ENCODE data around the gene TIE1.

Gene TIE1

GRCh38 chr1:43312663-43313515 is 12.1 kb downstream of the TIE1 start:
- H3K4me3 ChIP-seq (ENCODE audit: low read length), result no peak overlapping the region
- no peak for TF ChIP-seq CTCF (conservative IDR thresholded peaks at IDR 0.05; ENCODE audit: low read length)
- DNase-seq (ENCODE audit: low read depth), result no peak

DNA sequence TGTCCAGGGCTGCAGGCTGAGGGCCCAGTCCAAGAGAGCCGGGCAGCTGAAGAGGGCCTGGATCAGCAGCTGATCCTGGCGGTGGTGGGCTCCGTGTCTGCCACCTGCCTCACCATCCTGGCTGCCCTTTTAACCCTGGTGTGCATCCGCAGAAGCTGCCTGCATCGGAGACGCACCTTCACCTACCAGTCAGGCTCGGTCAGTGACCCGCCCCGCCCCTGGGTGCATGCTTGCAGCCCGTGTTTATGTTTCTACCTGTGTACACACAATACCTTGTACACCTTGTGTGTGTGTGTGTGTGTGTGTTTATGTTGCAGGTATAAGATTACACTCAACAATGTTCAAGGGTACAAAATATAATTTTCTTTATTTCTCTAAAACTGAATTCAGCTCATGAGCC is 13.0 kb downstream of the TIE1 start:
- no peak overlapping the region for H3K4me3 ChIP-seq (ENCODE audit: low read length)
- no peak for DNase-seq (ENCODE audit: low read depth)
- no peak for TF ChIP-seq CTCF (conservative IDR thresholded peaks at IDR 0.05; ENCODE audit: low read length)

DNA sequence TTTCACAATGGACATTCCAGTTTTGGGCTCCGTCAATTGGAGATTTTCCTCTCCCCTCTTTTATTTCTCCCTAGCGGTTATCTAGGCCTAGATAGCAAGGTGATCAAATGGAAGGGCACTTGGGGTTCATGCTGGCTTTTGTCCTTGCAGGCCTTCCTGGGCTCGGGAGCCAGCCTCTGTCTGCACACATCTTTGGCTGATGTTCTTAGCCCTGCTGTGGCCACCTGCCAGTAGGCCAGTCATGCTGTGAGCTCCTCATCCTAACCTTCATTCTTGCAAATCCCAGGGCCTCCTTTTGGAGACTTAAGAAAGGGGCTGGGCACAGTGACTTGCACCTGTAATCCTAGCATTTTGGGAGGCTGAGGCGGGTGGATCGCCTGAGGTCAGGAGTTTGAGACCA is 13.5 kb downstream of the TIE1 start:
- no peak for DNase-seq (ENCODE audit: low read depth)
- H3K4me3 ChIP-seq (ENCODE audit: low read length), result no peak overlapping the region
- no peak for TF ChIP-seq CTCF (conservative IDR thresholded peaks at IDR 0.05; ENCODE audit: low read length)

DNA sequence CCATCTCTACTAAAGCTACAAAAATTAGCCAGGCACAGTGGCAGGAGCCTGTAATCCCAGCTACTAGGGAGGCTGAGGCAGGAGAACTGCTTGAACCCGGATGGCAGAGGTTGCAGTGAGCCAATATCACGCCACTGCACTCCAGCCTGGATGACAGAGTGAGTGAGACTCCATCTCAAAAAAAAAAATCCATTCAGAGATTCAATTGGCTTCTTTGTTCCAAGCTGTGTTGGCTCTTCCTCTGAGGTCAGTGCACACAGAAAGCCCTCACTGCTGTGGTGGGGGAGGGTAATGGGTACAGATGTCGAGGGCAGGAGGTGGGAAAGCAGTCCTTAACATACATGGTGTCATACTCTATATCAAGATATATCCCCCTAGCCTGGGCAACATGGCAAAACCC is 14.7 kb downstream of the TIE1 start:
- DNase-seq (ENCODE audit: low read depth), result no peak
- no peak for TF ChIP-seq CTCF (conservative IDR thresholded peaks at IDR 0.05; ENCODE audit: low read length)
- H3K4me3 ChIP-seq (ENCODE audit: low read length), result no peak overlapping the region

- H3K4me3 ChIP-seq (ENCODE audit: low read length), result no peak overlapping the region
- TF ChIP-seq CTCF (conservative IDR thresholded peaks at IDR 0.05; ENCODE audit: low read length), result no peak
- DNase-seq (ENCODE audit: low read depth), result peak; percentile 25
These were observed 15.4 kb downstream of the TIE1 start for GRCh38 chr1:43315963-43316737.

- no peak for DNase-seq (ENCODE audit: low read depth)
- TF ChIP-seq CTCF (conservative IDR thresholded peaks at IDR 0.05; ENCODE audit: low read length), result peak; percentile 19
- no peak overlapping the region for H3K4me3 ChIP-seq (ENCODE audit: low read length)
These were observed 16.1 kb downstream of the TIE1 start for GRCh38 chr1:43316738-43317520.

Measured in AG10803 (cell line).